ENCODE data around the gene DLGAP3.

GRCh38 chr1:34930702-34931071 is 1.2 kb upstream of the DLGAP3 start:
- no peak for TF ChIP-seq SP1 (IDR thresholded peaks at IDR 0.05)
- TF ChIP-seq L3MBTL2 (conservative IDR thresholded peaks at IDR 0.05), result no peak

Measured in HEK293T (cell line).